Muscle layer of colon (tissue), 2 donors: ENCODE data around the gene SLC2A11.
"Not testable (repeated sequence)": the region's sequence is repeated elsewhere in the genome, so short reads cannot be mapped to it uniquely, and the experiment has no call there.

Experiments
- H3K27ac ChIP-seq: one replicate; pipeline ENCODE4 v1.7.0; 2013; ENCODE audit warnings: low read depth, mild to moderate bottlenecking, low read length, moderate library complexity
- H3K27me3 ChIP-seq, 2 donors: one replicate each; pipeline ENCODE4 v1.7.0; 2013; ENCODE audit warnings: low read length in 2 of 2, mild to moderate bottlenecking in 2 of 2; ENCODE audit not compliant: insufficient read depth in 2 of 2, control insufficient read depth in 1 of 2
- H3K36me3 ChIP-seq: one replicate; pipeline ENCODE4 v1.7.0; 2013; ENCODE audit warnings: mild to moderate bottlenecking, low read length; ENCODE audit not compliant: insufficient read depth
- H3K4me1 ChIP-seq: one replicate; pipeline ENCODE4 v1.7.0; 2013; ENCODE audit warnings: mild to moderate bottlenecking, low read length; ENCODE audit not compliant: insufficient read depth
- H3K4me3 ChIP-seq, 2 donors: one replicate each; pipeline ENCODE4 v1.7.0; 2013; ENCODE audit warnings: low read length in 2 of 2, low read depth in 1 of 2, mild to moderate bottlenecking in 1 of 2, moderate library complexity in 1 of 2
- H3K9ac ChIP-seq: one replicate; pipeline ENCODE4 v1.7.0; 2013; ENCODE audit warnings: low read length
- H3K9me3 ChIP-seq: one replicate; pipeline ENCODE4 v1.7.0; 2013; ENCODE audit warnings: mild to moderate bottlenecking, low read length
- donor health status: abdominal sarcoma.
- donor health status: Adenocarcinoma of cecum.

Gene SLC2A11

DNA sequence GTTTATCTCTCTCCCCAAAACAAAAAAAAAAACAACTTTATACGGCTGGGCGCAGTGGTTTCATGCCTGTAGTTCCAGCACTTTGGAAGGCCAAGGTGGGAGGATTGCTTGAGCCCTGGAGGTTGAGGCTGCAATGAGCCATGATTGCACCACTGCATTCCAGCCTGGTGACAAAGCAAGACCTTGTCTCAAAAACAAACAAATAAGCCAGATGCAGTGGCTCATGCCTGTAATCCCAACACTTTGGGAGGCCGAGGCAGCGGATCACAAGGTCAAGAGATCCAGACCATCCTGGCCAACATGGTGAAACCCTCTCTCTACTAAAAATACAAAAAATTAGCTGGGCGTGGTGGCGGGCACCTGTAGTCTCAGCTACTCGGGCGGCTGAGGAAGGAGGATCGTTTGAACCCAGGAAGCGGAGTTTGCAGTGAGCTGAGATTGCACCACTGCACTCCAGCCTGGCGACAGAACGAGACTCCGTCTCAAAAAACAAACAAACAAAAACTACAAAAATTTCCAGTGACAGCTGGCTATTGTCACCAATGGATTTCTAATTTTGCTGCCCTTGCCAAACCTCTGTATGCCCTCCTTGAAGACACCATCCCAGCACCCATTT is 64.0 kb downstream of the SLC2A11 start:
- not testable (repeated sequence) for H3K27ac ChIP-seq, H3K4me3 ChIP-seq, H3K27me3 ChIP-seq, H3K36me3 ChIP-seq, H3K4me1 ChIP-seq, H3K9ac ChIP-seq, H3K9me3 ChIP-seq

DNA sequence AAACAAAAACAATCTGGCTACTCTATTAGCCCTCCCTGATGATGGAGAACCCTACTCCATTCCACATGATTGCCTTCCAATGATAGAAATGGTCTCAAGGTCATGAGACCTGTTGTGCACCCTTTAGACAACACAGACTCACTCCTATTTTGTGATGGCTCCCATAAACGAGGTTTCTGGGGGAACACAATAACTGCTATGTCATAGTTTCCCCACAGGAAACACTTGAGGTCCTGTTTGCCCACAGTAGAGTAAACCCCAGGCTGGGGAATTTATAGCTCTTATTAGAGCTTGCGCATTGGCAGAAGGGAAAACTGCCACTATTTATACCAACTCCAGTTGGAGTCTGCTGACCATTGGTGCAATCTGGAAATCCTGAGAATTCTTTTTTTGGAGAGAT is 65.2 kb downstream of the SLC2A11 start:
- Histone ChIP-seq H3K9me3 (no peaks in the 10 kb centered on the region), H3K4me3 (no peak overlapping the region), H3K36me3 (no peaks in the 10 kb centered on the region), H3K27me3 (no peaks in the 10 kb centered on the region), H3K27ac (no peak overlapping the region), H3K9ac (no peak overlapping the region), H3K4me1 (no peaks in the 10 kb centered on the region)

DNA sequence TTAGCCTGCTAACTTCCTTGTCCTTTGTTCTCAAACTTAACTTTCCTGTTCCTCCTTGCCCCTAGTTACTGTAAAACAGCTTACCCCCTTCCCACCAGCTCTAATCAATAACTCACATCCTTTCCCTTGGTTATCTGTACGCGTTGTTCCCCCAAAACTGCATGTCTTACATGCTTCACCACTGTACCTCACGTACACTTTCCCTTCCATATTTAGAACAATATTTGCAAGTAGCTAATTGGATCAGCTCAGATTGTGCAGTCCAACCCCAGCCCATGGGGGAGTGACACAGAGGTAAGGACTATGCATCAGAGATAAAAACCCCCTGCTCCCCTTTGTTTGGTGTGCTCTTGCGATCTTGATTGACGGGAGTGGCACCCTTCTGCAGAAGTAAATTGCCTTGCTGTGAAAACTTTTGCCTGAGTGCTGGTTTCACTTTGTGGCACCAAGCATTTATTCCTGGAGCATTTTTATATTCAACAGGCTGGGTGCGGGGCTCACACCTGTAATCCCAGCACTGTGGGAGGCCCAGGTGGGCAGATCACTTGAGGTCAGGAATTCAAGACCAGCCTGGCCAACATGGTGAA is 67.4 kb downstream of the SLC2A11 start:
- Histone ChIP-seq H3K27ac (no peak overlapping the region), H3K4me1 (no peaks in the 10 kb centered on the region), H3K27me3 (no peaks in the 10 kb centered on the region), H3K9ac (no peak overlapping the region), H3K9me3 (no peaks in the 10 kb centered on the region), H3K36me3 (no peaks in the 10 kb centered on the region), H3K4me3 (no peak overlapping the region)

GRCh38 chr22:23926561-23926960 is 68.9 kb downstream of the SLC2A11 start:
- no peak overlapping the region for H3K9ac ChIP-seq
- no peaks in the 10 kb centered on the region for H3K36me3 ChIP-seq

More at GRCh38 chr22:23926561-23926960, 68.9 kb downstream of the SLC2A11 start:
- Histone ChIP-seq H3K9me3 (no peaks in the 10 kb centered on the region), H3K27ac (no peak overlapping the region), H3K4me1 (no peaks in the 10 kb centered on the region), H3K4me3 (no peak overlapping the region), H3K27me3 (no peaks in the 10 kb centered on the region)
